ENCODE data around the gene CTAG2.

The CTAG2 gene

DNA sequence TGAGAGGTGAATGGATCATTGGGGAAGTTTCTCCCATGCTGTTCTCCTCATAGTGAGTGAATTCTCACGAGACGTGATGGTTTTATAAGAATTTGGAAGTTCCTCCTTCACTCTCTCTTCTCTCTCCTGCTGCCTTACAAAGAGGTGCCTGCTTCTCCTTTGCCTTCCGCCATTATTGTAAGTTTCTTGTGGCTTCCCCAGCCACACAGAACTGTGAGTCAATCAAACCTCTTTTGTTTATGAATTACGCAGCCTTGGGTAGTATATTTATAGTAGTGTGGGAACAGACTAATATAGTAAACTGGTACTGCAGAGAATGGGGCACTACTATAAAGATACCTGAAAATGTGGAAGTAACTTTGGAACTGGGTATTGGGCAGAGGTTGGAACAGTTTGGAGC lies 7.8 kb upstream of the CTAG2 start:
- H3K4me3 ChIP-seq (replicated peaks in 1 of 2; ENCODE audit: low read depth in 2 of 2, low read length in 2 of 2) = no peak overlapping the region
- DNase-seq (ENCODE audit: low read depth in 2 of 2) = no peak
- TF ChIP-seq, protein P1, sequence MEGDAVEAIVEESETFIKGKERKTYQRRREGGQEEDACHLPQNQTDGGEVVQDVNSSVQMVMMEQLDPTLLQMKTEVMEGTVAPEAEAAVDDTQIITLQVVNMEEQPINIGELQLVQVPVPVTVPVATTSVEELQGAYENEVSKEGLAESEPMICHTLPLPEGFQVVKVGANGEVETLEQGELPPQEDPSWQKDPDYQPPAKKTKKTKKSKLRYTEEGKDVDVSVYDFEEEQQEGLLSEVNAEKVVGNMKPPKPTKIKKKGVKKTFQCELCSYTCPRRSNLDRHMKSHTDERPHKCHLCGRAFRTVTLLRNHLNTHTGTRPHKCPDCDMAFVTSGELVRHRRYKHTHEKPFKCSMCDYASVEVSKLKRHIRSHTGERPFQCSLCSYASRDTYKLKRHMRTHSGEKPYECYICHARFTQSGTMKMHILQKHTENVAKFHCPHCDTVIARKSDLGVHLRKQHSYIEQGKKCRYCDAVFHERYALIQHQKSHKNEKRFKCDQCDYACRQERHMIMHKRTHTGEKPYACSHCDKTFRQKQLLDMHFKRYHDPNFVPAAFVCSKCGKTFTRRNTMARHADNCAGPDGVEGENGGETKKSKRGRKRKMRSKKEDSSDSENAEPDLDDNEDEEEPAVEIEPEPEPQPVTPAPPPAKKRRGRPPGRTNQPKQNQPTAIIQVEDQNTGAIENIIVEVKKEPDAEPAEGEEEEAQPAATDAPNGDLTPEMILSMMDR (IDR thresholded peaks at IDR 0.05; ENCODE audit: low read depth, low read length) = no peak

DNA sequence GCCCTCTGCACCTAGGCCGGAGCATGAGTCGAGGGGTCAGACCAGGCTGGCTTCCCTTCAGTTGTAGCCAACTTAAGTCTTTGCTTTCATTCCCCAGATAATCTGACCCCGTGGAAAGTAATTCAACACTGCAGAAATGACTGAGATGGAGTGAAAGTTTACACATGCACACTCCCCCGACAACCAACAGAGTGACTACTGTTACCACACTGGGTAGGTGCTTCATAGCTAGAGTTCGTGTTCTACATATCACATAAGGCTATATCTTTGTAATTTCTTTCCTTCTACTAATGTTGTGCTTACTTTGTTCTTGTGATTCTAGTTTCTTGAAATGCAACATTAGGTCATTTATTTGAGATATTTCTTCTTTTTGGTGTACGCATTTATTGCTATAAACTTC lies 7.2 kb upstream of the CTAG2 start:
- no peak overlapping the region for H3K4me3 ChIP-seq (replicated peaks in 1 of 2; ENCODE audit: low read depth in 2 of 2, low read length in 2 of 2)
- TF ChIP-seq, protein P1 (IDR thresholded peaks at IDR 0.05; ENCODE audit: low read depth, low read length) = no peak
- DNase-seq (ENCODE audit: low read depth in 2 of 2) = no peak

DNA sequence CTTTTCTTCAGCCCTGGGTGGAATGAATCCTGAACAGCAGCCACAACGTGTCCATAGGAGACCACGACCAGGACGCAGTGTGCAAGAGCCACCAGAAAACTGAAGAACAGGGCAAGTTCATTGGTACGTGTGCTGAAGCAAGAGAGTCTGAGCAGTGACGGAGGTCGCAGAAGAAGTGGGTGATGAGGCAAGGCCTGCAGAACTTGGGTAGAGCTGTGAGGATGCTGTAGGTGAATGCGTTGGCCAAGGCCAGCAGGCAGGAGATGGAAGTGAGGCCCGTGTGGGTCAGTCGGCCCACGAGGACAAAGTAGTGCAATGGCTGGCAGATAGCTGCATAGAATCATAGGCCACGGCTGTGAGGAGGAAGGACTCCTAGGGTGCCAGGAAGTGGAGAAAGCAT lies 5.6 kb upstream of the CTAG2 start:
- no peak for DNase-seq (ENCODE audit: low read depth in 2 of 2)
- TF ChIP-seq, protein P1 (IDR thresholded peaks at IDR 0.05; ENCODE audit: low read depth, low read length) = no peak
- H3K4me3 ChIP-seq (replicated peaks in 1 of 2; ENCODE audit: low read depth in 2 of 2, low read length in 2 of 2) = no peak overlapping the region

DNA sequence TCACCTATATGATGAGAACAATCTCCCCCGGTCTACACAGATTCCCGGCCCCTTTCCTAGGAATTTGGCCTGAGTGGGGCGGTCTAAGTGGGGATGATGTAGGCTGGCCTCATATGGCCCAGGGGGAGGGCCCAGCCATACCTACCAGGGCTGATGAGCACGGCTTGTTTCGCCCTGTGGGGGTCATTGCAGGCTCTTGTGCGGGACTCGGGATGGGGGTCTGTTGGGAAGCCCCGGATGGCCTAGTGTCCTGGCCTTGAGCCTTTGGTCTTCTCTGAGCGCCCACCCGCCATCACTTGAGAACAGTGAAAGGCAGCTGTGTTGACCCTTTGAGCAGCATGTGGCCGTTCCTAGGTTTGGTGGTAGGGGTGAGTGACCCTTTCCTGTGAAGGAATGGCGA lies 4.8 kb upstream of the CTAG2 start:
- TF ChIP-seq, protein P1 (IDR thresholded peaks at IDR 0.05; ENCODE audit: low read depth, low read length) = no peak
- no peak for DNase-seq (ENCODE audit: low read depth in 2 of 2)
- no peak overlapping the region for H3K4me3 ChIP-seq (replicated peaks in 1 of 2; ENCODE audit: low read depth in 2 of 2, low read length in 2 of 2)

DNA sequence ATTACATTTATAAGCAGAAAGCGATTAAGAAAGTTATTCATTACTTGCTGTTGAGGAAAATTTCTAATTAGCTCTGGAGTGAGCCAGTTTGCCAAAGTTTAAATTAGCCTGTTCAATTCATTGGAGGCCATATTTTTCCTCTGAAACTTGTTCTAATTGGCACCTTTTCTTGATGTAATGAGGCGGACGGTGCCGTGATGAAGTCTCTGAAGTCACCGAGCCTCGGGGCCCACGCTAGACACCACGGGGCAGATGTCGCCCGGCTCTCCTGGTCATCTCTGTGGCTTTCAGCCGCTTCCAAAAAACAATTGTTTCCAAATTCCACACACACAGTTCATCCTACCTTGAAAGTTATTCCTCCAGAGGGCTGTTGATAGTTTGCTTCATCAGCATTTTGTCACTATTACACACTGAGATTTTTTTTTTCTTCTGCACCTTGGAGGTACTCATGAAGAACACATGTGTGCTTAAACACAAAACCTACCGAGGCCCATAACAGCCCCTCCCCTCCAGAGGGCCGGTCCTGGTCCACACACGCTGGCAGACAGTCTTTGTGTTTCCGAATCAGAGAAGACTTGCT lies 3.9 kb upstream of the CTAG2 start:
- H3K4me3 ChIP-seq (replicated peaks in 1 of 2; ENCODE audit: low read depth in 2 of 2, low read length in 2 of 2) = no peak overlapping the region
- TF ChIP-seq, protein P1 (IDR thresholded peaks at IDR 0.05; ENCODE audit: low read depth, low read length) = no peak

DNA sequence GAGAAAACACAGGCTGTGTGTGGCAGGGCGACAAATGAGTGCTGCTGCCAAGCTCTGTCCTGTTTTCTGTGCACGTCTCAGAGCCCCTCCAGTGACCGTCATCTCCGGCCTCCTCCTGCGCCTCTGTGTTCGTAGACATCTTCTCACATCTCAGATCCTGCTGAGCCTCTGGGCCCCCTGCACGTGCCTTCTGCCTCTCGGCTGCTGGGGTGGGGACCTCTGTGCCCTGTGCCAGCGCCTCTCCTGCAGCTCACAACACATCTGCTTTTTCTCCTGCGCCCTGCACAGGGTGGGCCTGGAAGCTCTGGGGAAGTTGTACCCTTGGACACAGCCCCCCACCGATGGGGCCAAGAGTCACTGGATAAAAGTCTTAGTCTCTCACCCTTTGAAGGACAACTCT lies 2.4 kb upstream of the CTAG2 start:
- no peak overlapping the region for H3K4me3 ChIP-seq (replicated peaks in 1 of 2; ENCODE audit: low read depth in 2 of 2, low read length in 2 of 2)
- TF ChIP-seq, protein P1 (IDR thresholded peaks at IDR 0.05; ENCODE audit: low read depth, low read length) = no peak

More for the DNA sequence above, 3.9 kb upstream of the CTAG2 start:
- DNase-seq (ENCODE audit: low read depth in 2 of 2) = no peak

DNA sequence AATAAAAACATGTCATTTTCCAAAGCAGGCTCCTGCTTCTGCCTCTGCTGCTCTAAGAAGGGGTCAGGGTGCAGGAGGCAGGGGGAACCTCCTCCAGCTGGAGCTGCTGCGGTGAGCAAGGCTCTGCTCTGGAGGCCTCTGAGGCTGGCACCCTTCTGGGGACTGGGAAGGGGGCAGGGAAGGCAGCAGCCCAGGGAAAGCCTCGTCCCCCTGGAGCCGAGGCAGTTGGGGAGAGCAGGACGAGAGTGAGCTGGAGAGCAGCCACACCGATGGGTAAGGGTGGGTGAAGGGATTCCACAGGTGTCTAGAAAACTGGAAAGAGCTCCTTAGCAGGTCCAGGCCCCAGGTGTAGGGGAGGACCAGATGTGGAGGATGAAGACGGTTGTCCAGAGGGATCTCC lies 2.0 kb upstream of the CTAG2 start:
- no peak for DNase-seq (ENCODE audit: low read depth in 2 of 2)
- H3K4me3 ChIP-seq (replicated peaks in 1 of 2; ENCODE audit: low read depth in 2 of 2, low read length in 2 of 2) = no peak overlapping the region
- TF ChIP-seq, protein P1 (IDR thresholded peaks at IDR 0.05; ENCODE audit: low read depth, low read length) = no peak

More for the DNA sequence above, 2.4 kb upstream of the CTAG2 start:
- DNase-seq (ENCODE audit: low read depth in 2 of 2) = no peak
